ENCODE data around the gene PTPRD.

PTPRD gene

GRCh38 chr9:10260501-10260900, 352.3 kb downstream of the PTPRD start:
- no peak for DNase-seq

- no peak for DNase-seq
Observed at GRCh38 chr9:10259668-10260067, 353.1 kb downstream of the PTPRD start.

GRCh38 chr9:10255758-10256157, 357.0 kb downstream of the PTPRD start:
- no peak for DNase-seq

GRCh38 chr9:10254338-10254737, 358.5 kb downstream of the PTPRD start:
- no peak for DNase-seq

- DNase-seq, result no peak
Observed at GRCh38 chr9:10253341-10253740, 359.5 kb downstream of the PTPRD start.

GRCh38 chr9:10252174-10252573, 360.6 kb downstream of the PTPRD start:
- no peak for DNase-seq

GRCh38 chr9:10251490-10251889, 361.3 kb downstream of the PTPRD start:
- no peak for DNase-seq

- DNase-seq, result no peak
Observed at GRCh38 chr9:10250219-10250618, 362.6 kb downstream of the PTPRD start.

- no peak for DNase-seq
Observed at GRCh38 chr9:10248890-10249289, 363.9 kb downstream of the PTPRD start.

- DNase-seq, result no peak
Observed at GRCh38 chr9:10242255-10242654, 370.5 kb downstream of the PTPRD start.

- DNase-seq, result no peak
Observed at GRCh38 chr9:10238087-10238486, 374.7 kb downstream of the PTPRD start.

GRCh38 chr9:10237584-10237983, 375.2 kb downstream of the PTPRD start:
- no peak for DNase-seq

GRCh38 chr9:10236161-10236560, 376.6 kb downstream of the PTPRD start:
- no peak for DNase-seq

- DNase-seq, result no peak
Observed at GRCh38 chr9:10235376-10235775, 377.4 kb downstream of the PTPRD start.

- DNase-seq, result no peak
Observed at GRCh38 chr9:10232352-10232930, 380.4 kb downstream of the PTPRD start.

- no peak for DNase-seq
Observed at GRCh38 chr9:10230512-10230911, 382.3 kb downstream of the PTPRD start.

- no peak for DNase-seq
Observed at GRCh38 chr9:10228082-10228481, 384.7 kb downstream of the PTPRD start.

- no peak for DNase-seq
Observed at GRCh38 chr9:10226996-10227395, 385.8 kb downstream of the PTPRD start.

- DNase-seq, result no peak
Observed at GRCh38 chr9:10212702-10213101, 400.1 kb downstream of the PTPRD start.

- DNase-seq, result no peak
Observed at GRCh38 chr9:10208691-10209069, 404.1 kb downstream of the PTPRD start.

GRCh38 chr9:10204276-10204675, 408.5 kb downstream of the PTPRD start:
- DNase-seq, result no peak

GRCh38 chr9:10173561-10173960, 439.2 kb downstream of the PTPRD start:
- DNase-seq, result no peak

GRCh38 chr9:10172476-10172875, 440.3 kb downstream of the PTPRD start:
- DNase-seq, result no peak

GRCh38 chr9:10168241-10168640, 444.6 kb downstream of the PTPRD start:
- no peak for DNase-seq

GRCh38 chr9:10148796-10149195, 464.0 kb downstream of the PTPRD start:
- no peak for DNase-seq
